ENCODE measurements around the gene CBFA2T3.
A peak's percentile ranks its signal among the peaks of the same experiment; 100 is the strongest.

GRCh38 chr16:88911136-88911945 is 65.7 kb downstream of the CBFA2T3 start:
- TF ChIP-seq CTCF (IDR thresholded peaks at IDR 0.05 in 8 of 11, conservative IDR thresholded peaks at IDR 0.05 in 3 of 11) (no peak), POLR2AphosphoS5 (IDR thresholded peaks at IDR 0.05) (peak; percentile 81 to 86 (median 83))

Data from spleen (tissue), 7 donors.